ENCODE data around the gene SVBP.

The SVBP gene

DNA sequence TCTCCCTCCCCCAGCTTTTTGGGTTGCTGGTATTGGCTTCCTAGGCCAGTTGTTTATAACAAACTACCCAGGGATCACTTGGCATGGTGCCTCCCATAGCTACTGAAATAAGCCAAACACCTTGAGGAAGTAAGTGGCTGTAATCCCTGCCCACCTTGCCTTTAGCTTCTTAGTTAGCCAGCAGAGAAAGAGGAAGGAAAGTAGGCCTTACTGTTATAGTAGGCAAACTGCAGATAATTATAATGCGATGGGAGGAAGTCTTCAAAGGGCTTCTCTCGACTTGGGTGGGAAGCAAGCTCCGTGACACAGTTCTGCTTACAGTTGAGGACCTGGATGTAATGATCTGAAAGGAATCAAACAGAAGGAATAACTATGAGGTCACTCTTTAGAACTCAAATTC is 58.6 kb downstream of the SVBP start:
- no peak for DNase-seq

DNA sequence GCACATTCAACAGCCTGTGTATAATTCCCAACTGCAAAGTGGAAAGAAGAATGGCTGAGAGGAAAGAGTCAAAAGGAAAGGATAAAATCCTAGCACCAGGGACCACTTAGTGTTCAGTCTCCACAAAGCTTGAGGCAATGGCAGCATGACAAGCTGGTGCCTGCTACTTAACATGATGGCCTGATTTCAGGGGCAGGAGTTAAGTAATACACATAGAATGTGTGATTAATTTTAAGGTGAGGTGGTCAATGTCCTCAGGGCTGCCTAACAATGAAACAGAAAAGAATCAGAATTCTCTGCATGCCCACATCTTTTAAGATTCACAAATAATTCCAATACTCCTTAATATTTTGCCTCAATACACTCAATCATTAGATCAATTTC is 59.3 kb downstream of the SVBP start:
- DNase-seq, result no peak

Data from DMS53 (cell line).